ENCODE data around the gene CDRT4. TPM values are rescaled to one million over a fixed set of nuclear protein-coding genes. Genes with fewer than 3 reads are reported as not detected.

CDRT4 gene
- total RNA-seq, 1 donor from 2014 or later, result 2.8 TPM

GRCh38 chr17:15397620-15398019 lies 69.8 kb downstream of the CDRT4 start:
- no peak for DNase-seq (ENCODE audit: low spot score)

- DNase-seq (ENCODE audit: low spot score), result no peak
These were observed 72.3 kb downstream of the CDRT4 start for GRCh38 chr17:15395091-15395490.

GRCh38 chr17:15393414-15393813 lies 74.0 kb downstream of the CDRT4 start:
- no peak for DNase-seq (ENCODE audit: low spot score)

GRCh38 chr17:15392326-15392741 lies 75.1 kb downstream of the CDRT4 start:
- no peak for DNase-seq (ENCODE audit: low spot score)

- no peak for DNase-seq (ENCODE audit: low spot score)
These were observed 78.9 kb downstream of the CDRT4 start for GRCh38 chr17:15388356-15389041.

GRCh38 chr17:15386083-15386482 lies 81.3 kb downstream of the CDRT4 start:
- no peak for DNase-seq (ENCODE audit: low spot score)

Other genes with a start within 250 kb of the CDRT4 start
- 250 TPM for gene PMP22, start 202.3 kb downstream of the CDRT4 start, total RNA-seq
- gene TEKT3, start 126.0 kb downstream of the CDRT4 start, total RNA-seq, result not detected
- gene TVP23C, start 95.9 kb upstream of the CDRT4 start, total RNA-seq, result 15.8 TPM
- 4.4 TPM for gene FBXW10B, start 152.1 kb upstream of the CDRT4 start, total RNA-seq
- 37.1 TPM for gene TRIM16, start 216.7 kb upstream of the CDRT4 start, total RNA-seq
- gene ZNF286A, start 232.1 kb upstream of the CDRT4 start, total RNA-seq, result 9.4 TPM